Astrocyte of the cerebellum (primary cell): ENCODE data around the gene CELSR2.

Experiments used
- DNase-seq: peaks from one replicate; pipeline ENCODE4 v3.0.0-alpha.2; 2011; ENCODE audit warnings: low read depth
- H3K4me3 ChIP-seq: 2 replicates; pipeline ENCODE4 v1.5.1; 2011; ENCODE audit warnings: mild to moderate bottlenecking, low read depth, low read length, moderate library complexity
- CTCF ChIP-seq: IDR thresholded peaks from 2 replicates; pipeline ENCODE4 v1.5.1; 2012; ENCODE audit warnings: low read length, low read depth, moderate library complexity, mild to moderate bottlenecking; ENCODE audit errors: missing control alignments
- in situ Hi-C: cut with HindIII; loops from 2 replicates; pipeline ENCODE4 v1.10.0; 2017; ENCODE audit warnings: low sequenced_read_pairs

CELSR2 gene

GRCh38 chr1:109272021-109272799, 22.9 kb downstream of the CELSR2 start:
- in situ Hi-C loops: loop anchor here (10.0 kb wide), 1 partner anchor 133 kb away; no protein-coding TSS in a partner anchor
- no peak for DNase-seq
- no peak overlapping the region for H3K4me3 ChIP-seq

GRCh38 chr1:109272831-109273547, 23.6 kb downstream of the CELSR2 start:
- DNase-seq: no peak
- no peak for TF ChIP-seq CTCF
- no peak overlapping the region for H3K4me3 ChIP-seq
- in situ Hi-C loops: loop anchor here (10.0 kb wide), 1 partner anchor 132 kb away; no protein-coding TSS in a partner anchor

More at GRCh38 chr1:109272021-109272799, 22.9 kb downstream of the CELSR2 start:
- TF ChIP-seq CTCF: no peak

GRCh38 chr1:109273570-109274288, 24.4 kb downstream of the CELSR2 start:
- in situ Hi-C loops: loop anchor here (10.0 kb wide), 1 partner anchor 131 kb away; no protein-coding TSS in a partner anchor
- no peak for TF ChIP-seq CTCF
- no peak for DNase-seq
- H3K4me3 ChIP-seq: no peak overlapping the region

- in situ Hi-C loops: loop anchor here (10.0 kb wide), 1 partner anchor 130 kb away; no protein-coding TSS in a partner anchor
- no peak overlapping the region for H3K4me3 ChIP-seq
Observed at GRCh38 chr1:109274533-109275476, 25.5 kb downstream of the CELSR2 start.

GRCh38 chr1:109275706-109276345, 26.5 kb downstream of the CELSR2 start:
- no peak overlapping the region for H3K4me3 ChIP-seq
- no peak for TF ChIP-seq CTCF
- in situ Hi-C loops: loop anchor here (10.0 kb wide), 1 partner anchor 129 kb away; no protein-coding TSS in a partner anchor

More at GRCh38 chr1:109274533-109275476, 25.5 kb downstream of the CELSR2 start:
- no peak for DNase-seq
- TF ChIP-seq CTCF: no peak

More at GRCh38 chr1:109275706-109276345, 26.5 kb downstream of the CELSR2 start:
- DNase-seq: peak; percentile 50
